H7 (cell line): ENCODE measurements around the gene HES3. TPM values are rescaled to one million over a fixed set of nuclear protein-coding genes. Genes with fewer than 3 reads are reported as not detected.

Experiments used
- DNase-seq: peaks from one replicate; pipeline ENCODE4 v3.0.0; 2012
- H3K27me3 ChIP-seq: 2 replicates; pipeline ENCODE4 v1.6.0; 2011; ENCODE audit warnings: mild to moderate bottlenecking, low read length; ENCODE audit not compliant: control insufficient read depth, insufficient read depth
- H3K36me3 ChIP-seq: replicated peaks from 2 replicates; pipeline ENCODE4 v1.5.1; 2011; ENCODE audit warnings: low read length; ENCODE audit not compliant: control insufficient read depth, insufficient read depth
- H3K4me3 ChIP-seq: 2 replicates; pipeline ENCODE4 v1.5.1; 2011; ENCODE audit warnings: low read depth, mild to moderate bottlenecking, control low read depth, low read length, moderate library complexity; ENCODE audit not compliant: insufficient read depth
- total RNA-seq: library from RNA; depleted of rRNA; stranded (reverse); fragments of >200 nt; shearing (Covaris generic); gene quantifications from 2 replicates; pipeline ENCODE4 v1.2.3, GENCODE V29; 2014

Gene HES3
- total RNA-seq, 1 experiment from 2014 or later, result 28.2 TPM

- H3K4me3 ChIP-seq, result no peak overlapping the region
- H3K36me3 ChIP-seq, result no peaks in the 10 kb centered on the region
- DNase-seq, result no peak
- H3K27me3 ChIP-seq, result no peaks in the 10 kb centered on the region
These were observed 37.8 kb downstream of the HES3 start for GRCh38 chr1:6281511-6282402.

- no peak for DNase-seq
- no peaks in the 10 kb centered on the region for H3K27me3 ChIP-seq
- no peak overlapping the region for H3K4me3 ChIP-seq
- no peaks in the 10 kb centered on the region for H3K36me3 ChIP-seq
These were observed 38.7 kb downstream of the HES3 start for GRCh38 chr1:6282577-6283270.

GRCh38 chr1:6285336-6285735 lies 41.4 kb downstream of the HES3 start:
- H3K36me3 ChIP-seq, result no peaks in the 10 kb centered on the region; the same call in 1 of the 2 replicates
- H3K27me3 ChIP-seq, result no peaks in the 10 kb centered on the region
- DNase-seq, result no peak
- no peak overlapping the region for H3K4me3 ChIP-seq

GRCh38 chr1:6286266-6286665 lies 42.3 kb downstream of the HES3 start:
- Histone ChIP-seq H3K4me3 (no peak overlapping the region), H3K36me3 (no peaks in the 10 kb centered on the region; the same call in 1 of the 2 replicates), H3K27me3 (no peaks in the 10 kb centered on the region)
- no peak for DNase-seq

- Histone ChIP-seq H3K27me3 (no peaks in the 10 kb centered on the region), H3K4me3 (no peak overlapping the region), H3K36me3 (peaks cover 1% of the 10 kb centered on the region; the same call in 1 of the 2 replicates)
- no peak for DNase-seq
These were observed 43.0 kb downstream of the HES3 start for GRCh38 chr1:6287029-6287428.

- H3K27me3 ChIP-seq, result no peaks in the 10 kb centered on the region
- H3K36me3 ChIP-seq, result peaks cover 1% of the 10 kb centered on the region; the same call in 1 of the 2 replicates
- H3K4me3 ChIP-seq, result no peak overlapping the region
- DNase-seq, result no peak
These were observed 43.5 kb downstream of the HES3 start for GRCh38 chr1:6287431-6287886.

GRCh38 chr1:6288026-6288425 lies 44.0 kb downstream of the HES3 start:
- H3K4me3 ChIP-seq, result no peak overlapping the region
- DNase-seq, result no peak
- H3K36me3 ChIP-seq, result peaks cover 1% of the 10 kb centered on the region; the same call in 1 of the 2 replicates
- no peaks in the 10 kb centered on the region for H3K27me3 ChIP-seq

GRCh38 chr1:6288665-6289064 lies 44.7 kb downstream of the HES3 start:
- Histone ChIP-seq H3K4me3 (no peak overlapping the region), H3K27me3 (no peaks in the 10 kb centered on the region), H3K36me3 (peaks cover 4% of the 10 kb centered on the region)
- no peak for DNase-seq

- no peak for DNase-seq
- no peak overlapping the region for H3K4me3 ChIP-seq
These were observed 48.1 kb downstream of the HES3 start for GRCh38 chr1:6292102-6292501.

GRCh38 chr1:6294080-6294889 lies 50.3 kb downstream of the HES3 start:
- Histone ChIP-seq H3K36me3 (peaks cover 7% of the 10 kb centered on the region), H3K27me3 (no peaks in the 10 kb centered on the region), H3K4me3 (no peak overlapping the region)
- DNase-seq, result no peak

More at GRCh38 chr1:6292102-6292501, 48.1 kb downstream of the HES3 start:
- Histone ChIP-seq H3K27me3 (no peaks in the 10 kb centered on the region), H3K36me3 (peaks cover 7% of the 10 kb centered on the region)

- H3K27me3 ChIP-seq, result no peaks in the 10 kb centered on the region
- H3K4me3 ChIP-seq, result no peak overlapping the region
- DNase-seq, result no peak
- H3K36me3 ChIP-seq, result peaks cover 7% of the 10 kb centered on the region
These were observed 51.0 kb downstream of the HES3 start for GRCh38 chr1:6294890-6295556.
